K562 (cell line): ENCODE results near the gene ZNF546. TPM values are rescaled to one million over a fixed set of nuclear protein-coding genes. Genes with fewer than 3 reads are reported as not detected.

Source experiments
- ATF2 ChIP-seq: sonication (generic); formaldehyde crosslinking; IDR thresholded peaks from 2 replicates; pipeline ENCODE4 v1.8.1; 2022; ENCODE audit warnings: missing genetic modification reagents
- EZH2 ChIP-seq: IDR thresholded peaks from 2 replicates; pipeline ENCODE4 v1.6.1; 2012; ENCODE audit warnings: low read depth, mild to moderate bottlenecking, inconsistent platforms, low read length, borderline replicate concordance
- FIP1L1 ChIP-seq: fragments of 200-400 bp; formaldehyde crosslinking; IDR thresholded peaks from 2 replicates; pipeline ENCODE4 v1.6.1; 2018; ENCODE audit warnings: mild to moderate bottlenecking, low read depth, low read length; ENCODE audit not compliant: poor library complexity, severe bottlenecking
- HOMEZ ChIP-seq: fragments of 250-450 bp; sonication (Bioruptor Pico); IDR thresholded peaks from 2 replicates; pipeline ENCODE4 v1.4.0; 2020; ENCODE audit warnings: mild to moderate bottlenecking, moderate library complexity
- JUND ChIP-seq, 2 experiments: IDR thresholded peaks; 2 replicates in 1 of 2; 3 replicates in 1 of 2; pipeline ENCODE4 v1.6.1; 2011; ENCODE audit warnings: borderline replicate concordance in 2 of 2, low read depth in 2 of 2, low read length in 2 of 2, improper control_type of control experiment in 1 of 2, missing biosample characterization in 1 of 2, missing genetic modification characterization in 1 of 2, missing genetic modification reagents in 1 of 2
- NELFE ChIP-seq: IDR thresholded peaks from 2 replicates; pipeline ENCODE4 v1.6.1; 2011; ENCODE audit warnings: mild to moderate bottlenecking; ENCODE audit not compliant: insufficient read depth, insufficient read length
- NFIX ChIP-seq: fragments of 250-450 bp; sonication (Bioruptor Pico); IDR thresholded peaks from 2 replicates; pipeline ENCODE4 v1.4.0; 2020; ENCODE audit warnings: low read depth, mild to moderate bottlenecking, moderate library complexity
- PHF8 ChIP-seq: fragments of 200-600 bp; sonication (generic); IDR thresholded peaks from 2 replicates; pipeline ENCODE4 v1.6.1; 2012; ENCODE audit warnings: mixed run types, mild to moderate bottlenecking, inconsistent platforms, low read length, moderate library complexity, borderline replicate concordance
- PTBP1 ChIP-seq: fragments of 200-400 bp; formaldehyde crosslinking; IDR thresholded peaks from 2 replicates; pipeline ENCODE4 v1.6.1; 2017; ENCODE audit warnings: low read depth, low read length
- SMARCB1 ChIP-seq: IDR thresholded peaks from 2 replicates; pipeline ENCODE4 v1.6.1; 2011; ENCODE audit warnings: improper control_type of control experiment, low read depth; ENCODE audit not compliant: insufficient read length
- TAF9B ChIP-seq: fragments of 450-650 bp; IDR thresholded peaks from 2 replicates; pipeline ENCODE4 v1.6.1; 2018; ENCODE audit warnings: mild to moderate bottlenecking; ENCODE audit not compliant: partially characterized antibody
- TFAP4 ChIP-seq: sonication (generic); formaldehyde crosslinking; IDR thresholded peaks from 2 replicates; pipeline ENCODE4 v1.8.0; 2022; ENCODE audit warnings: missing genetic modification reagents, mild to moderate bottlenecking, moderate library complexity, borderline replicate concordance
- XRCC4 ChIP-seq: IDR thresholded peaks from one replicate; pipeline ENCODE4 v1.6.1; 2011; ENCODE audit not compliant: insufficient read depth, insufficient read length; ENCODE audit errors: extremely low read depth
- ZBTB7A ChIP-seq: IDR thresholded peaks from 2 replicates; pipeline ENCODE4 v1.6.1; 2011; ENCODE audit warnings: low read depth, mild to moderate bottlenecking, low read length, moderate library complexity, borderline replicate concordance; ENCODE audit not compliant: control insufficient read depth
- ZNF395 ChIP-seq: fragments of 200-800 bp; sonication (Bioruptor generic); IDR thresholded peaks from 2 replicates; pipeline ENCODE4 v1.6.1; 2017; ENCODE audit warnings: missing genetic modification characterization, missing compliant biosample characterization
- ZNF57 ChIP-seq: fragments of 450-650 bp; formaldehyde crosslinking; IDR thresholded peaks from 2 replicates; pipeline ENCODE4 v1.4.0; 2020; ENCODE audit warnings: mild to moderate bottlenecking, moderate library complexity
- polyA plus RNA-seq, 8 experiments: library from polyadenylated mRNA; depleted of rRNA in 4 of 8; stranded (reverse) in 5 of 8; unstranded in 3 of 8; fragments of >200 nt; fragmentation: Nextera tagmentation in 2 of 8; fragmentation: Illumina TruSeq in 1 of 8; extraction: Ambion mirVana in 2 of 8; extraction: Trizol in 1 of 8; gene quantifications; 2 replicates each; pipeline versions ENCODE4 v1.2.1 to v1.2.3, GENCODE V29; 2011 to 2014; ENCODE audit warnings: inconsistent platforms in 1 of 8, missing spikeins in 1 of 8
- total RNA-seq, 7 experiments: library from RNA; depleted of rRNA in 6 of 7; stranded (reverse); fragments of >200 nt in 6 of 7; fragmentation: Illumina TruSeq in 2 of 7; extraction: Trizol in 2 of 7; gene quantifications; 2 replicates each; pipeline versions ENCODE4 v1.2.1 to v1.2.3, GENCODE V29; 2011 to 2021; ENCODE audit warnings: low replicate concordance in 1 of 7
- TF ChIP-seq, protein P1 (sequence below): sonication (generic); IDR thresholded peaks from 2 replicates; pipeline ENCODE4 v1.6.1; 2016
- TF ChIP-seq, protein P2 (sequence below): fragments of 450-650 bp; IDR thresholded peaks from 2 replicates; pipeline ENCODE4 v1.6.1; 2014; ENCODE audit warnings: low read depth, mild to moderate bottlenecking, moderate library complexity, borderline replicate concordance

ZNF546 gene
- total and polyA plus RNA-seq, 9 of the 15 experiments (the other 6 are each of a cell fraction or from before 2014, with no cell fraction given) = 0.73 to 5.1 (median 2.2) TPM

- TF ChIP-seq ATF2 (no peak), NELFE (no peak), JUND (IDR thresholded peaks at IDR 0.05; ENCODE audit: borderline replicate concordance, low read depth, low read length) (peak; percentile 87; the same call in 1 of the 2 replicates), JUND (tag; IDR thresholded peaks at IDR 0.05; ENCODE audit: borderline replicate concordance, low read depth, low read length) (peak; percentile 64; the same call in 1 of the 3 replicates), EZH2 (no peak), TAF9B (peak; percentile 50), ZBTB7A (0 out of 2 replicates have a peak, but pooled peaks have one; percentile 19), FIP1L1 (peak; percentile 82), NFIX (no peak), PHF8 (peak; percentile 88), XRCC4 (no peak), ZNF395 (CRISPR knock-in tag) (no peak), ZNF57 (no peak), SMARCB1 (no peak), PTBP1 (no peak), TFAP4 (CRISPR knock-in tag) (peak; percentile 88), HOMEZ (CRISPR knock-in tag) (no peak)
- TF ChIP-seq, protein P1, sequence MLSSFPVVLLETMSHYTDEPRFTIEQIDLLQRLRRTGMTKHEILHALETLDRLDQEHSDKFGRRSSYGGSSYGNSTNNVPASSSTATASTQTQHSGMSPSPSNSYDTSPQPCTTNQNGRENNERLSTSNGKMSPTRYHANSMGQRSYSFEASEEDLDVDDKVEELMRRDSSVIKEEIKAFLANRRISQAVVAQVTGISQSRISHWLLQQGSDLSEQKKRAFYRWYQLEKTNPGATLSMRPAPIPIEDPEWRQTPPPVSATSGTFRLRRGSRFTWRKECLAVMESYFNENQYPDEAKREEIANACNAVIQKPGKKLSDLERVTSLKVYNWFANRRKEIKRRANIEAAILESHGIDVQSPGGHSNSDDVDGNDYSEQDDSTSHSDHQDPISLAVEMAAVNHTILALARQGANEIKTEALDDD = peak; percentile 94
- TF ChIP-seq, protein P2, sequence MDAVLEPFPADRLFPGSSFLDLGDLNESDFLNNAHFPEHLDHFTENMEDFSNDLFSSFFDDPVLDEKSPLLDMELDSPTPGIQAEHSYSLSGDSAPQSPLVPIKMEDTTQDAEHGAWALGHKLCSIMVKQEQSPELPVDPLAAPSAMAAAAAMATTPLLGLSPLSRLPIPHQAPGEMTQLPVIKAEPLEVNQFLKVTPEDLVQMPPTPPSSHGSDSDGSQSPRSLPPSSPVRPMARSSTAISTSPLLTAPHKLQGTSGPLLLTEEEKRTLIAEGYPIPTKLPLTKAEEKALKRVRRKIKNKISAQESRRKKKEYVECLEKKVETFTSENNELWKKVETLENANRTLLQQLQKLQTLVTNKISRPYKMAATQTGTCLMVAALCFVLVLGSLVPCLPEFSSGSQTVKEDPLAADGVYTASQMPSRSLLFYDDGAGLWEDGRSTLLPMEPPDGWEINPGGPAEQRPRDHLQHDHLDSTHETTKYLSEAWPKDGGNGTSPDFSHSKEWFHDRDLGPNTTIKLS = peak; percentile 91
These were observed 26.0 kb upstream of the ZNF546 start, which contains the start of gene PSMC4 (continued) for GRCh38 chr19:39970675-39971379.
